Keratinocyte (primary cell): ENCODE data around the gene NDUFA13. TPM values are rescaled to one million over a fixed set of nuclear protein-coding genes. Genes with fewer than 3 reads are reported as not detected.

Experiments used
- DNase-seq: peaks from one replicate; pipeline ENCODE4 v3.0.0-alpha.2; 2011; ENCODE audit warnings: low read depth, missing footprints, low spot score
- FAIRE-seq: peaks from 2 replicates; lab custom pipeline; 2011; peaks lifted over from hg19 to GRCh38; lab: Jason Lieb, UNC
- H2AFZ ChIP-seq: 2 replicates; pipeline ENCODE4 v1.6.0; 2012; ENCODE audit warnings: low read length, control low read depth, inconsistent platforms; ENCODE audit not compliant: control insufficient read depth
- H3K27ac ChIP-seq: 2 replicates; pipeline ENCODE4 v1.5.1; 2011; ENCODE audit warnings: low read length; ENCODE audit not compliant: control insufficient read depth, insufficient read depth
- H3K27me3 ChIP-seq: 3 replicates; pipeline ENCODE4 v1.6.0; 2011; ENCODE audit warnings: low read length; ENCODE audit not compliant: control insufficient read depth, insufficient read depth; ENCODE audit errors: extremely low read depth
- H3K36me3 ChIP-seq, 2 experiments: 2 replicates in 1 of 2; 3 replicates in 1 of 2; pipeline ENCODE4 v1.5.1; 2011; ENCODE audit warnings: low read length in 2 of 2, mild to moderate bottlenecking in 1 of 2; ENCODE audit not compliant: control insufficient read depth in 2 of 2, insufficient read depth in 2 of 2; ENCODE audit errors: extremely low read depth in 1 of 2
- H3K4me1 ChIP-seq: 3 replicates; pipeline ENCODE4 v1.5.1; 2011; ENCODE audit warnings: low read length; ENCODE audit not compliant: control insufficient read depth, insufficient read depth; ENCODE audit errors: extremely low read depth
- H3K4me2 ChIP-seq: 3 replicates; pipeline ENCODE4 v1.6.0; 2011; ENCODE audit warnings: low read depth, low read length; ENCODE audit not compliant: control insufficient read depth, insufficient read depth; ENCODE audit errors: extremely low read depth
- H3K4me3 ChIP-seq, 3 experiments: fragments of 200-600 bp in 1 of 3; sonication (generic) in 1 of 3; 2 replicates in 2 of 3; 3 replicates in 1 of 3; pipeline ENCODE4 v1.5.1; 2011 to 2016; ENCODE audit warnings: low read length in 3 of 3, mild to moderate bottlenecking in 3 of 3, control low read depth in 2 of 3, inconsistent platforms in 1 of 3, low read depth in 1 of 3, mixed read lengths in 1 of 3, mixed run types in 1 of 3, moderate library complexity in 1 of 3; ENCODE audit not compliant: control insufficient read depth in 2 of 3, insufficient read depth in 2 of 3; ENCODE audit errors: extremely low read depth in 1 of 3
- H3K79me2 ChIP-seq: 2 replicates; pipeline ENCODE4 v1.6.0; 2012; ENCODE audit warnings: low read length; ENCODE audit not compliant: control insufficient read depth, insufficient read depth
- H3K9ac ChIP-seq: 3 replicates; pipeline ENCODE4 v1.6.0; 2011; ENCODE audit warnings: low read length; ENCODE audit not compliant: control insufficient read depth, insufficient read depth; ENCODE audit errors: extremely low read depth
- H3K9me1 ChIP-seq: 3 replicates; pipeline ENCODE4 v1.6.0; 2011; ENCODE audit warnings: low read length; ENCODE audit not compliant: control insufficient read depth, insufficient read depth; ENCODE audit errors: extremely low read depth
- H3K9me3 ChIP-seq: 2 replicates; pipeline ENCODE4 v1.5.1; 2012; ENCODE audit warnings: low read depth, low read length; ENCODE audit not compliant: control insufficient read depth
- H4K20me1 ChIP-seq: 3 replicates; pipeline ENCODE4 v1.6.0; 2011; ENCODE audit warnings: low read length; ENCODE audit not compliant: control insufficient read depth, insufficient read depth; ENCODE audit errors: extremely low read depth
- EZH2 ChIP-seq: IDR thresholded peaks from one replicate; pipeline ENCODE4 v1.6.1; 2012; ENCODE audit warnings: inconsistent platforms, mild to moderate bottlenecking, low read length, moderate library complexity
- dilution Hi-C: fragments of 300-500 bp; cut with MboI; formaldehyde crosslinking; loops from one replicate; pipeline ENCODE4 v1.7.0; 2020; ENCODE audit warnings: low sequenced_read_pairs; ENCODE audit not compliant: extremely low pct_ligation_motif_present
- polyA plus RNA-seq, 5 experiments: library from polyadenylated mRNA; depleted of rRNA in 3 of 5; stranded (reverse) in 3 of 5; stranded (forward) in 1 of 5; unstranded in 1 of 5; fragments of >200 nt; gene quantifications; 1 replicate in 1 of 5; 2 replicates in 3 of 5; 3 replicates in 1 of 5; pipeline versions ENCODE4 v1.2.1 to v1.2.3, GENCODE V29; 2011 to 2012; ENCODE audit warnings: missing spikeins in 2 of 5, low read depth in 1 of 5, low replicate concordance in 1 of 5
- TF ChIP-seq, protein P1 (sequence below), 3 experiments: IDR thresholded peaks in 1 of 3; conservative IDR thresholded peaks in 1 of 3; optimal IDR thresholded peaks in 1 of 3; 2 replicates in 2 of 3; 3 replicates in 1 of 3; pipeline versions ENCODE3 to v1.5.1; 2011; ENCODE audit warnings: low read length in 3 of 3, mild to moderate bottlenecking in 3 of 3, moderate library complexity in 2 of 3, control low read depth in 1 of 3, inconsistent platforms in 1 of 3; ENCODE audit not compliant: insufficient read depth in 2 of 3; ENCODE audit errors: extremely low read depth in 1 of 3

The NDUFA13 gene
- polyA plus RNA-seq, 1 donor (not counting 4 experiments of a cell fraction or from before 2014, with no cell fraction given), result 343 TPM

DNA sequence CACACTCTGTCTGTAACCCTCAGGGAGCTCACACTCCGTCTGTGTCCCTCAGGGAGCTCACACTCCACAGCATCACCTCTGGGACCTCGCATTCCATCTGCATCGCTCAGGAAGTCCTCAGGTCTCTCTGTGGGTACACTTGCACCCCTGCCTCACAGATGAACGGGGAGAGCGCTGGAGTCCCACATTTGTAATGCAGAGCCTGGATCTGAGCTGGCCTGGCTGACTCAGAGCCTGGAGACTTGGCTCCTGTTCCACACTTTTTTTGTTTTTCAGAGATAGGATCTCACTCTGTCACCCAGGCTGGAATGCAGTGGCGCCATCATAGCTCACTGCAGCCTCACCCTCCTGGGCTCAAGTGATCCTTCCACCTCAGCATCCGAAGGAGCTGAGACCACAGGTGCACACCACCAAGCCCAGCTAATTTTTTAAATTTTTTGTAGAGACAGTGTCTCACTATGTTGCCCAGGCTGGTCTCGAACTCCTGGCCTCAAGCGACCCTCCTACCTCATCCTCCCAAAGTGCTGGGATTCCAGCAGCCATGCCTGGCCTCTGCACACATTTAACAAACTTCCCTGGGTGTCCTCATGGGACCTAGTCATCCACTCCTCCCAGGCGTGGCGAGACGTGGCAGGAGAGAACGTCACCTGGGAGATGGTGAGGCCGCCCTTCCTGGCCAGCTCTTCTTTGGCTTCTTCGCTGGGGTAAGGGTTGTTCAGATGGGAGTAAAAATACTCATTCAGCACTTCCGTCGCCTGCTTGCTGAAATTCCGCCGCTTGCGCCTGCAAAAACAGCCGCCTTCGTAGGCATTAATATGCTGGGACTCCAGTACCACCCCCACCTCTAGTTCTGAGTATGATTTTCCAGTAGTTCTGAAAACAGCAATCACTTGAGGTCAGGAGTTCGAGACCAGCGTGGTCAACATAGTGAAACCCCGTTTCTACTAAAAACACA, 53.1 kb downstream of the NDUFA13 start:
- H3K4me1 ChIP-seq, result no peaks in the 10 kb centered on the region
- H3K4me3 ChIP-seq, result no peak overlapping the region
- H3K27ac ChIP-seq, result no peak overlapping the region
- dilution Hi-C loops, result no loop called here
- no peaks in the 10 kb centered on the region for H3K79me2 ChIP-seq
- H2AFZ ChIP-seq, result no peak overlapping the region
- H3K9ac ChIP-seq, result no peak overlapping the region
- H3K9me1 ChIP-seq, result no peaks in the 10 kb centered on the region
- H3K27me3 ChIP-seq, result no peaks in the 10 kb centered on the region
- peak; percentile 20 for FAIRE-seq
- no peak for DNase-seq
- H3K9me3 ChIP-seq, result no peaks in the 10 kb centered on the region
- no peak for TF ChIP-seq EZH2
- TF ChIP-seq, protein P1, sequence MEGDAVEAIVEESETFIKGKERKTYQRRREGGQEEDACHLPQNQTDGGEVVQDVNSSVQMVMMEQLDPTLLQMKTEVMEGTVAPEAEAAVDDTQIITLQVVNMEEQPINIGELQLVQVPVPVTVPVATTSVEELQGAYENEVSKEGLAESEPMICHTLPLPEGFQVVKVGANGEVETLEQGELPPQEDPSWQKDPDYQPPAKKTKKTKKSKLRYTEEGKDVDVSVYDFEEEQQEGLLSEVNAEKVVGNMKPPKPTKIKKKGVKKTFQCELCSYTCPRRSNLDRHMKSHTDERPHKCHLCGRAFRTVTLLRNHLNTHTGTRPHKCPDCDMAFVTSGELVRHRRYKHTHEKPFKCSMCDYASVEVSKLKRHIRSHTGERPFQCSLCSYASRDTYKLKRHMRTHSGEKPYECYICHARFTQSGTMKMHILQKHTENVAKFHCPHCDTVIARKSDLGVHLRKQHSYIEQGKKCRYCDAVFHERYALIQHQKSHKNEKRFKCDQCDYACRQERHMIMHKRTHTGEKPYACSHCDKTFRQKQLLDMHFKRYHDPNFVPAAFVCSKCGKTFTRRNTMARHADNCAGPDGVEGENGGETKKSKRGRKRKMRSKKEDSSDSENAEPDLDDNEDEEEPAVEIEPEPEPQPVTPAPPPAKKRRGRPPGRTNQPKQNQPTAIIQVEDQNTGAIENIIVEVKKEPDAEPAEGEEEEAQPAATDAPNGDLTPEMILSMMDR (optimal IDR thresholded peaks at IDR 0.05 in 1 of 3, IDR thresholded peaks at IDR 0.05 in 1 of 3, conservative IDR thresholded peaks at IDR 0.05 in 1 of 3; ENCODE audit: extremely low read depth in 1 of 3, insufficient read depth in 2 of 3, low read length in 3 of 3), result no peak
- H3K36me3 ChIP-seq, result no peaks in the 10 kb centered on the region
- H4K20me1 ChIP-seq, result no peaks in the 10 kb centered on the region
- no peak overlapping the region for H3K4me2 ChIP-seq

DNA sequence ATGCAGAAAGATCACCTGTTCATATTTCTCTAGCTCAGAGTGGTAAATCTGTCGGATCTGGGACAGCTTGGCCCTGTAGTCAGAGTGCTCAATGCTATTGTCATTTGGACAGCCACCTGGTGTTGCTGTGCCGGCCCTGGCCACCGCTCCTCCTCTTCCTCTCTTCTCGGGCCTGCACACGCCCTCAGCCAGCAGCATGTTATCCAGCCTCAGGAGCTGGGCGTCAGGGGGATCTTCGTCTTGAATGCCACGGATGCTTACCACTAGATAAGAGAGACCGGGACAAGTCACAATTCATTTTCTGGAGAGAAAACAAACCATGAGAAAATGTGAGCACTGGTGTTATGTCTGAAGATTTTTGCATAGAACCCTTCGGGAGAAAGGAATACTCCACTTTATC, 54.5 kb downstream of the NDUFA13 start:
- no peaks in the 10 kb centered on the region for H4K20me1 ChIP-seq
- no peaks in the 10 kb centered on the region for H3K79me2 ChIP-seq
- no peak overlapping the region for H3K4me3 ChIP-seq
- FAIRE-seq, result no peak
- H3K9ac ChIP-seq, result no peak overlapping the region
- TF ChIP-seq, protein P1 (optimal IDR thresholded peaks at IDR 0.05 in 1 of 3, IDR thresholded peaks at IDR 0.05 in 1 of 3, conservative IDR thresholded peaks at IDR 0.05 in 1 of 3; ENCODE audit: extremely low read depth in 1 of 3, insufficient read depth in 2 of 3, low read length in 3 of 3), result no peak
- no peak for TF ChIP-seq EZH2
- H3K4me2 ChIP-seq, result no peak overlapping the region
- no peaks in the 10 kb centered on the region for H3K9me3 ChIP-seq
- no peak overlapping the region for H2AFZ ChIP-seq
- no peaks in the 10 kb centered on the region for H3K36me3 ChIP-seq
- no peaks in the 10 kb centered on the region for H3K27me3 ChIP-seq
- no peaks in the 10 kb centered on the region for H3K4me1 ChIP-seq
- no peak for DNase-seq
- no peaks in the 10 kb centered on the region for H3K9me1 ChIP-seq
- dilution Hi-C loops, result no loop called here
- H3K27ac ChIP-seq, result no peak overlapping the region
